HepG2 (cell line): ENCODE data around the gene NLRP5.

Source experiments
- ARID2 ChIP-seq: sonication (generic); formaldehyde crosslinking; IDR thresholded peaks from 2 replicates; pipeline ENCODE4 v1.8.1; 2022; ENCODE audit warnings: mild to moderate bottlenecking, missing genetic modification reagents, borderline replicate concordance
- ATF6 ChIP-seq: sonication (generic); formaldehyde crosslinking; conservative IDR thresholded peaks from 2 replicates; pipeline ENCODE4 v1.4.0; 2020; ENCODE audit warnings: missing genetic modification reagents
- CC2D1A ChIP-seq: sonication (generic); formaldehyde crosslinking; IDR thresholded peaks from 2 replicates; pipeline ENCODE4 v1.8.1; 2023; ENCODE audit warnings: mild to moderate bottlenecking, missing genetic modification reagents
- CTCF ChIP-seq: sonication (generic); formaldehyde crosslinking; IDR thresholded peaks from 2 replicates; pipeline ENCODE4 v1.5.0; 2020; ENCODE audit warnings: mild to moderate bottlenecking, missing genetic modification reagents, moderate library complexity
- EZH2 ChIP-seq: conservative IDR thresholded peaks from 2 replicates; pipeline ENCODE4 v1.6.1; 2012; ENCODE audit warnings: mild to moderate bottlenecking, low read depth, low read length, moderate library complexity
- HMG20A ChIP-seq: IDR thresholded peaks from 2 replicates; pipeline ENCODE4 v1.6.1; 2016; ENCODE audit warnings: borderline replicate concordance
- MAFK ChIP-seq, 2 experiments: IDR thresholded peaks in 1 of 2; conservative IDR thresholded peaks in 1 of 2; 2 replicates each; pipeline ENCODE4 v1.6.1; 2011; ENCODE audit warnings: improper control_type of control experiment in 2 of 2, low read length in 2 of 2
- MBD4 ChIP-seq: IDR thresholded peaks from 2 replicates; pipeline ENCODE4 v1.6.1; 2012; ENCODE audit warnings: low read length, inconsistent platforms, borderline replicate concordance
- MXI1 ChIP-seq: IDR thresholded peaks from 3 replicates; pipeline ENCODE4 v1.6.1; 2012; ENCODE audit warnings: low read depth, low read length, inconsistent platforms, borderline replicate concordance
- NFATC3 ChIP-seq: sonication (generic); formaldehyde crosslinking; IDR thresholded peaks from 2 replicates; pipeline ENCODE4 v1.5.1; 2020; ENCODE audit warnings: mild to moderate bottlenecking, missing genetic modification reagents
- POLR2A ChIP-seq, 2 experiments: IDR thresholded peaks; 2 replicates each; pipeline ENCODE4 v1.6.1; 2011; ENCODE audit warnings: low read depth in 2 of 2, low read length in 2 of 2, mild to moderate bottlenecking in 1 of 2, moderate library complexity in 1 of 2; ENCODE audit not compliant: insufficient read depth in 1 of 2
- REST ChIP-seq, 2 experiments: IDR thresholded peaks; 2 replicates each; pipeline ENCODE4 v1.6.1; 2011 to 2012; ENCODE audit warnings: low read length in 2 of 2, borderline replicate concordance in 1 of 2, low read depth in 1 of 2, mild to moderate bottlenecking in 1 of 2, moderate library complexity in 1 of 2
- SPEN ChIP-seq: sonication (generic); formaldehyde crosslinking; IDR thresholded peaks from 2 replicates; pipeline ENCODE4 v1.5.1; 2020; ENCODE audit warnings: low read depth, mild to moderate bottlenecking, missing genetic modification reagents

GRCh38 chr19:56015756-56016155, 29.2 kb downstream of the NLRP5 start:
- TF ChIP-seq MXI1: no peak
- peak; percentile 58 to 95 for TF ChIP-seq REST (IDR thresholded peaks at IDR 0.05; ENCODE audit: borderline replicate concordance in 1 of 2, low read depth in 1 of 2, low read length in 2 of 2)
- TF ChIP-seq CTCF (CRISPR knock-in tag): no peak
- TF ChIP-seq MBD4: no peak
- TF ChIP-seq EZH2: no peak
- TF ChIP-seq CC2D1A (CRISPR knock-in tag): no peak
- TF ChIP-seq NFATC3: no peak
- no peak for TF ChIP-seq ARID2 (CRISPR knock-in tag)
- TF ChIP-seq HMG20A (CRISPR knock-in tag): no peak
- TF ChIP-seq MAFK (conservative IDR thresholded peaks at IDR 0.05 in 1 of 2, IDR thresholded peaks at IDR 0.05 in 1 of 2; ENCODE audit: low read length in 2 of 2): no peak
- no peak for TF ChIP-seq ATF6 (CRISPR knock-in tag)
- no peak for TF ChIP-seq SPEN (CRISPR knock-in tag)
- TF ChIP-seq POLR2A (IDR thresholded peaks at IDR 0.05; ENCODE audit: insufficient read depth in 1 of 2, low read depth in 2 of 2, low read length in 2 of 2): no peak
